IMR-90 (cell line): ENCODE data around the gene CLEC2A. TPM values are rescaled to one million over a fixed set of nuclear protein-coding genes. Genes with fewer than 3 reads are reported as not detected.

Source experiments
- ATAC-seq: fragments of 200-7000 bp; cut with Tn5 transposase; 2 replicates; pipeline ENCODE4 v1.9.1; 2020; ENCODE audit warnings: low read depth, mild to moderate bottlenecking, moderate library complexity
- BruUV-seq: library from RNA; stranded (reverse); fragments of 400-500 nt; replicated peaks from 2 replicates; lab custom pipeline; 2021; lab: Mats Ljungman, UMichigan
- CTCF ChIA-PET: fragments of 300-600 bp; formaldehyde crosslinking; extraction: SDS; loops from one replicate; lab custom pipeline; 2021; ENCODE audit warnings: antibody characterized with exemption; lab: Yijun Ruan, JAX
- POLR2A ChIA-PET: fragments of 300-600 bp; sonication (Branson Sonifier 250); formaldehyde crosslinking; loops from one replicate; lab custom pipeline; 2022; ENCODE audit warnings: antibody characterized with exemption; ENCODE audit not compliant: unreplicated experiment; lab: Charles Lee
- DNase-seq: peaks from one replicate; pipeline ENCODE4 v3.0.0; 2013
- H2AFZ ChIP-seq: replicated peaks from 2 replicates; pipeline ENCODE3; 2013; ENCODE audit warnings: low read length, mild to moderate bottlenecking; ENCODE audit not compliant: poor library complexity
- H2AK5ac ChIP-seq: 2 replicates; pipeline ENCODE4 v1.6.1; 2013; ENCODE audit warnings: low read depth, low read length, inconsistent platforms
- H2AK9ac ChIP-seq: replicated peaks from 2 replicates; pipeline ENCODE3; 2013; ENCODE audit warnings: mild to moderate bottlenecking, low read depth, low read length, moderate library complexity; ENCODE audit not compliant: poor library complexity
- H2BK120ac ChIP-seq: 2 replicates; pipeline ENCODE4 v1.6.1; 2013; ENCODE audit warnings: low read depth, low read length, inconsistent platforms
- H2BK15ac ChIP-seq: 3 replicates; pipeline ENCODE4 v1.6.1; 2013; ENCODE audit warnings: low read depth, low read length, inconsistent platforms
- H2BK20ac ChIP-seq: 2 replicates; pipeline ENCODE4 v1.6.1; 2013; ENCODE audit warnings: low read depth, mild to moderate bottlenecking, inconsistent platforms, low read length, moderate library complexity
- H2BK5ac ChIP-seq: 2 replicates; pipeline ENCODE4 v1.6.1; 2013; ENCODE audit warnings: mild to moderate bottlenecking, low read depth, low read length, inconsistent platforms; ENCODE audit not compliant: poor library complexity, severe bottlenecking
- H3K14ac ChIP-seq: replicated peaks from 2 replicates; pipeline ENCODE4 v1.6.1; 2013; ENCODE audit warnings: low read depth, low read length, inconsistent platforms
- H3K18ac ChIP-seq: 2 replicates; pipeline ENCODE4 v1.6.1; 2013; ENCODE audit warnings: low read depth, low read length, control low read depth
- H3K23ac ChIP-seq: 2 replicates; pipeline ENCODE4 v1.6.1; 2013; ENCODE audit warnings: low read depth, low read length, inconsistent platforms
- H3K27ac ChIP-seq: 2 replicates; pipeline ENCODE4 v1.5.1; 2013; ENCODE audit warnings: mild to moderate bottlenecking, control low read depth, low read length; ENCODE audit not compliant: insufficient read depth
- H3K27me3 ChIP-seq: 2 replicates; pipeline ENCODE4 v1.6.1; 2013; ENCODE audit warnings: low read length; ENCODE audit not compliant: control insufficient read depth, insufficient read depth
- H3K36me3 ChIP-seq: 2 replicates; pipeline ENCODE4 v1.6.1; 2013; ENCODE audit warnings: low read length, mixed read lengths; ENCODE audit not compliant: control insufficient read depth, insufficient read depth
- H3K4ac ChIP-seq: 2 replicates; pipeline ENCODE4 v1.6.1; 2013; ENCODE audit warnings: low read depth, low read length, inconsistent platforms
- H3K4me1 ChIP-seq: 2 replicates; pipeline ENCODE4 v1.6.1; 2013; ENCODE audit warnings: low read length, mixed read lengths; ENCODE audit not compliant: control insufficient read depth, insufficient read depth
- H3K4me2 ChIP-seq: 2 replicates; pipeline ENCODE4 v1.6.1; 2013; ENCODE audit warnings: low read depth, mild to moderate bottlenecking, control low read depth, low read length, moderate library complexity
- H3K4me3 ChIP-seq: 2 replicates; pipeline ENCODE4 v1.5.1; 2013; ENCODE audit warnings: low read depth, mild to moderate bottlenecking, control low read depth, low read length, moderate library complexity; ENCODE audit not compliant: insufficient read depth
- H3K56ac ChIP-seq: 2 replicates; pipeline ENCODE4 v1.6.1; 2013; ENCODE audit warnings: low read length, inconsistent platforms; ENCODE audit not compliant: insufficient read depth; ENCODE audit errors: extremely low read depth
- H3K79me1 ChIP-seq, 2 experiments: 2 replicates each; pipeline ENCODE4 v1.6.1; 2013; ENCODE audit warnings: low read length in 2 of 2, inconsistent platforms in 1 of 2, low read depth in 1 of 2
- H3K9ac ChIP-seq: 2 replicates; pipeline ENCODE4 v1.6.1; 2013; ENCODE audit warnings: low read depth, low read length, control low read depth
- H3K9me1 ChIP-seq: 2 replicates; pipeline ENCODE4 v1.6.1; 2013; ENCODE audit warnings: low read length, inconsistent platforms; ENCODE audit not compliant: insufficient read depth
- H3K9me3 ChIP-seq: 2 replicates; pipeline ENCODE4 v1.6.1; 2013; ENCODE audit warnings: low read length; ENCODE audit not compliant: control insufficient read depth, insufficient read depth
- H4K20me1 ChIP-seq: 2 replicates; pipeline ENCODE4 v1.6.1; 2013; ENCODE audit warnings: low read length, inconsistent platforms; ENCODE audit not compliant: insufficient read depth
- H4K5ac ChIP-seq: 2 replicates; pipeline ENCODE4 v1.6.1; 2013; ENCODE audit warnings: mild to moderate bottlenecking, low read depth, low read length, control low read depth
- H4K8ac ChIP-seq, 2 experiments: 2 replicates each; pipeline ENCODE4 v1.6.1; 2013; ENCODE audit warnings: low read depth in 2 of 2, low read length in 2 of 2, control low read depth in 1 of 2, inconsistent platforms in 1 of 2
- H4K91ac ChIP-seq: 2 replicates; pipeline ENCODE4 v1.6.1; 2013; ENCODE audit warnings: low read depth, low read length, inconsistent platforms; ENCODE audit not compliant: insufficient read depth
- MAFK ChIP-seq: IDR thresholded peaks from 2 replicates; pipeline ENCODE4 v1.6.1; 2012; ENCODE audit warnings: low read depth, low read length, improper control_type of control experiment
- MXI1 ChIP-seq: IDR thresholded peaks from 2 replicates; pipeline ENCODE4 v1.6.1; 2012; ENCODE audit warnings: low read depth, mild to moderate bottlenecking, low read length, moderate library complexity, borderline replicate concordance
- WGBS, 2 experiments: methylation state at CpG; one replicate each; pipeline versions ENCODE4 v1.1.5 to v1.1.7; 2013; ENCODE audit warnings: missing lambda C conversion rate in 2 of 2; ENCODE audit not compliant: insufficient read length in 1 of 2; ENCODE audit errors: extremely low coverage in 2 of 2; 5-methylcytosine and 5-hydroxymethylcytosine counted together
- dilution Hi-C: fragments of 300-500 bp; cut with HindIII; formaldehyde crosslinking; loops from one replicate; pipeline ENCODE4 v1.14.3; 2018; ENCODE audit warnings: low sequenced_read_pairs; ENCODE audit not compliant: unreplicated experiment
- in situ Hi-C: fragments of 300-500 bp; cut with MboI; formaldehyde crosslinking; loops from 3 replicates; pipeline ENCODE4 v1.14.3; 2019; ENCODE audit warnings: low sequenced_read_pairs, inconsistent platforms, mixed read lengths
- intact Hi-C: fragments of 100-400 bp; cut with micrococcal nuclease; formaldehyde crosslinking; loops from 2 replicates; pipeline ENCODE4 v1.10.0; 2022
- polyA plus RNA-seq, 3 experiments: library from polyadenylated mRNA; depleted of rRNA; stranded (reverse); fragments of >200 nt; gene quantifications; 2 replicates each; pipeline ENCODE4 v1.2.3, GENCODE V29; 2012; ENCODE audit warnings: low replicate concordance in 1 of 3
- total RNA-seq: library from RNA; depleted of rRNA; stranded (reverse); fragments of >200 nt; gene quantifications from 2 replicates; pipeline ENCODE4 v1.2.3, GENCODE V29; 2012

Gene CLEC2A
- total and polyA plus RNA-seq, 2 of the 4 experiments (the other 2 are of a cell fraction): not detected

- Histone ChIP-seq H3K56ac (no peak overlapping the region), H2BK5ac (peak overlapping the region; percentile 92), H2AFZ (no peak overlapping the region), H3K79me1 (no peaks in the 10 kb centered on the region), H4K8ac (peak overlapping the region in 1 of 2 experiments; percentile 16; a peak in 2 of 4 replicates), H3K27me3 (no peaks in the 10 kb centered on the region), H2AK9ac (no peak overlapping the region), H3K18ac (peak overlapping the region; percentile 22), H3K4me3 (no peak overlapping the region), H3K4me1 (peaks cover 2% of the 10 kb centered on the region; the same call in 1 of the 2 replicates), H4K91ac (no peak overlapping the region), H3K27ac (peak overlapping the region; percentile 48; the same call in 1 of the 2 replicates), H3K14ac (no peak overlapping the region), H2BK15ac (no peak overlapping the region; the same call in 2 of the 3 replicates), H3K9me3 (no peaks in the 10 kb centered on the region), H4K20me1 (no peaks in the 10 kb centered on the region), H2BK20ac (no peak overlapping the region), H3K4ac (no peak overlapping the region), H2BK120ac (peak overlapping the region; percentile 25; the same call in 1 of the 2 replicates), H3K23ac (no peak overlapping the region), H3K9me1 (no peaks in the 10 kb centered on the region), H3K4me2 (peak overlapping the region; percentile 99; the same call in 1 of the 2 replicates), H3K36me3 (no peaks in the 10 kb centered on the region), H2AK5ac (0 out of 2 replicates have a peak overlapping the region, but pooled peaks have one; percentile 6), H4K5ac (peak overlapping the region; percentile 3; the same call in 1 of the 2 replicates), H3K9ac (no peak overlapping the region)
- intact Hi-C loops (no loop called here), dilution Hi-C loops (no loop called here), in situ Hi-C loops (no loop called here)
- 0 out of 2 replicates have a peak, but pooled peaks have one; percentile 15 for ATAC-seq
- WGBS, 2 experiments: no CpG with 5 or more reads among the region's 2 CpGs
- ChIA-PET CTCF (no interaction called here), POLR2A (no interaction called here)
- no peak for TF ChIP-seq MXI1
- peak; percentile 65 for TF ChIP-seq MAFK
- DNase-seq: no peak
- no TSS peak for BruUV-seq
Observed at GRCh38 chr12:9870286-9870866, 61.8 kb downstream of the CLEC2A start.
